GDM1 (cell line): ENCODE results near the gene FARS2.
"Not testable (repeated sequence)": the region's sequence is repeated elsewhere in the genome, so short reads cannot be mapped to it uniquely, and the experiment has no call there.

Experiments
- DNase-seq: peaks from one replicate; lab custom pipeline; 2025; lab: John Stamatoyannopoulos, UW

Gene FARS2

DNA sequence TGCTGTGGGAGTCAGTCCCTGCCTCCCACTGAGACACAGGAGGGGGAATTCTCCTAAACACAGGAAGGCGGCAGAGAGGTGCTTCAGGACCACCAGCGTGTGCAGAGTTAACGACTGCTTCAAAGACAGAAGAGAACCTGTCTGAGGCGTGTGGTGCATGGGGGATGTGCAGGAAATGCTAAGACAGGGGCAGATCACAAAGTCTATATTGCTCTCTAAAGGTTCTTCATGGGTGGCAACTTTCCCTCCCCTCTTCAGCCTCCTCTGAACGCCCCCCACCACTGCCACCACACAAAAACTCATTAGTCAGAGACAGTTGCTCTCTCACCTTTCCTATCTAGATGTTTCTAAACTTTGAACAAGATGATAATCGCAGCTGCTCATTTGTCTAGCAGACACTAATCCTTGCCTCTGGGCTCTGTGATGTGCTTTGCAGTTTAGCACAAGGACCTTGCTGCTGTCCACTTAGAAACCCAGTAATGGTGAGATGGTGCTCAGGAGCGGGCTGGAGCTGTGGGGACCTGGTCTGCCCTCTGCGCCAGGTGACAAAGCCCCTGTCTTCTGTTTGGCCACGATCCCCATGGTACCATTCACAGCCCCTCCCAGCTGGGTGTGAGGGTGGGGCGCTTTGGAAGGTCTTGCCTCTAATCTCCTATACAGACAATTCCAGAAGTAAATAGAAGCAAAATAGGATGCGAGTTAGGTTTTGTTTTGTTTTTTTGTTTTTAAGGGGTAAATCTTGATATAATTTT is 525.8 kb downstream of the FARS2 start:
- DNase-seq = no peak

DNA sequence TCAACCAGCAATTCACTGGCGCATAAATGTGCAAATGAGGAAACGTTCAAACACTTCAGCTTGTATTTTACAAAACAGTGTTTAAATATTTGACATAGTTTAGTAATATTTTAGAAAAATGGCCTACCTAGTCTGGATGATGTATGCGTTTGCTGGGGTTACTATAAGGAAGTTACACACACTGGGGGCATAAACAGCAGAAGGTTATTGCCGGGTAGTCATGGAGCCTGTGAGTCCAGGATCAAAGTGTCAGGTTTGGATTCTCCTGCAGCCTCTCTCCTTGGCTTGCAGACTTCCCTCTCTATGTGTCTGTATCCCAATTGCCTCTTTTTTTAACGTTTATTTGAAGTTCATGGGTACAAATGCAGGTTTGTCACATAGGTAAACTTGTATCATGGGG is 528.1 kb downstream of the FARS2 start:
- not testable (repeated sequence) for DNase-seq

DNA sequence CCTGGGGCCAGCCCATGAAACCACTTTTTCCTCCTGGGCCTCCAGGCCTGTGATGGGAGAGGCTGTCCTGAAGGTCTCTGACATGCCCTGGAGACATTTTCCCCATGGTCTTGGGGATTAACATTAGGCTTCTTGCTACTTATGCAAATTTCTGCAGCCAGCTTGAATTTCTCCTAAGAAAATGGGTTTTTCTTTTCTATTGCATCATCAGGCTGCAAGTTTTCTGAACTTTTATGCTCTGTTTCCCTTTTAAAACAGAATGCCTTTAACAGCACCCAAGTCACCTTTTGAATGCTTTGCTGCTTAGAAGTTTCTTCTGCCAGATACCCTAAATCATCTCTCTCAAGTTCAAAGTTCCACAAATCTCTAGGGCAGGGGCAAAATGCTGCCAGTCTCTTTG is 535.2 kb downstream of the FARS2 start:
- not testable (repeated sequence) for DNase-seq

DNA sequence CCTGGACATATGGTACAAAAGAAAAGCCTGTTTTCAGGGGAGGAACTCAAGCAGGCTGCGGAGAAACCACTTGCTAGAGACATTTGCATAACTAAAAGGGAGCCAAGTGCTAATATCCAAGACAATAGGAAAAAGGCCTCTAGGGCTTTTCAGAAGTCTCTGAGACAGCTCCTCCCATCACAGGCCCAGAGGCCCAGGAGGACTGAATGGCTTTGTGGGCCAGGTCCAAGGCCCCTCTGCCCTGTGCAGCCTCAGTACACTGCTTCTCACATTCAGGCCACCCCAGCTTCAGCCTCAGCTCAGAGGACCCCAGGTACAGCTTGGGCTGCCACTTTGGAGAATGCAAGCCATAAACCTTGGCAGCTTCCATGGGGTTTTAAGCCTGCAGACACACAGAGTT is 545.1 kb downstream of the FARS2 start:
- DNase-seq = not testable (repeated sequence)

DNA sequence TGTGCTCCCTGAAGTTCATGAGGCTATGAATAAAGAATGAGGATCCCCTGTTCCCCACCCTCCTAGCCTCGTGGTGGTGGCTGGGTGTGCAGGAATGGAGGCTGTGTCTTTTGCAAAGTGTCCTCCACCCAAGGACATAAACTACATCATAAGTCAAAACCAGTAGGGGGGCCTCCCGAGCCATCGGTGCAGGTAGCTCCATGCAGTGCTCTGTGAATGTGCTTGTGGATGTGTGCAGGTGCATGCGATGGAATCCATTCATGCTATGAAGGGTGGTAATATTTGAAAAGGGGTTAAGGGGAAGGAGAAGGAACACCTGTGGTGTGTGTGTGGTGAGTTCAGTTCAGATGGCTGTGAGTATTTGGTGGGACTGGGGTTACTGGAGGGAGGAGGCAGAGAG is 548.1 kb downstream of the FARS2 start:
- no peak for DNase-seq

DNA sequence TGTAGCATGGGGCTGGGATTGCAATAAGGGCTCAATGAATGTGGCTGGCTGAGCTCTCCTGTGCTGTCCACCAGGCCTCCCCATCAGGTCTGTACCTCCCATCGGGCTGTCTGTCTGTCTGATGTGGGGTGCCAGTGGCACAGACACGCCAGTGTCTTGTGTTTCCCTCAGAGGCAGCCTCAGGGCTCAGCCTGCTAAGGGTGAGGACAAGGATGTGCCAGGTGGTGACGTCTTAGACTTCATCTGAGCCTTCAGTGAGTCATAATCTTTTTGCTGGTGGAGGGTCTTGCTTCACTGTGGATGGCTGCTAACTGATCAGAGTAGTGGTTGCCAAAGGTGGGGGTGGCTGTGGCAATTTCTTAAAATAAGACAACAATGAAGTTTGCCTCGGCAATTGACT is 550.7 kb downstream of the FARS2 start:
- no peak for DNase-seq

DNA sequence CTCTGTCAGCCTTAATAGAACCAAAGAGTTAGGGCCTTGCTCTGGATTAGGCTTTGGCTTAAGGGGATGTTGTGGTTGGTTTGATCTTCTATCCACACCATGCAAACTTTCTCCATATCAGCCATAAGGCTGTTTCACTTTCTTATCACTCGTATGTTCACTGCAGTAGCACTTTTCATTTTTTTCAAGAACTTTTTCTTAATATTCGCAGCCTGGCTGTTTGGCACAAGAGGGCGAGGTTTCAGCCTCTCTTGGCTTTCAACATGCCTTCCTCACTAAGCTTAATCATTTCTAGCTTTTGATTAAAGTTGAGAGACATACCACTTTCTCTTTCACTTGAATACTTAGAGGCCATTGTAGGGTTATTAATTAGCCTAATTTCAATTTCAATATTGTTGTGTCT is 552.3 kb downstream of the FARS2 start:
- no peak for DNase-seq

DNA sequence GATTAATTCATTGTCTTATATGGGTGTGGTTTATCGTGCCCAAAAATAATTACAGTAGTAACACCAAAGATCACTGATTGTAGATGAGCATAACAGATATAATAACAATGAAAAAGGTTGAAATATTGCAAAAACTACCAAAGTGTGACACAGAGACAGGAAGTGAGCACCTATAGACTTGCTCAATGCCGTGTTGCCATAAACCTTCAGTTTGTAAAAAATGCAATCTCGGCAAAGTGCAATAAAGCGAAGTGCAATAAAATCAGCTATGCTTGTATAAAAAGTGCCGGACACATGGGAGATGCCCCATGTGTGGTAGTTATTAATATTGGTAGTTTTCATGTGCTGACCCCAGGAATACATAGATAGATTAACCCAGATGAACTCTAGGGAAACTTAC is 552.8 kb downstream of the FARS2 start:
- no peak for DNase-seq

DNA sequence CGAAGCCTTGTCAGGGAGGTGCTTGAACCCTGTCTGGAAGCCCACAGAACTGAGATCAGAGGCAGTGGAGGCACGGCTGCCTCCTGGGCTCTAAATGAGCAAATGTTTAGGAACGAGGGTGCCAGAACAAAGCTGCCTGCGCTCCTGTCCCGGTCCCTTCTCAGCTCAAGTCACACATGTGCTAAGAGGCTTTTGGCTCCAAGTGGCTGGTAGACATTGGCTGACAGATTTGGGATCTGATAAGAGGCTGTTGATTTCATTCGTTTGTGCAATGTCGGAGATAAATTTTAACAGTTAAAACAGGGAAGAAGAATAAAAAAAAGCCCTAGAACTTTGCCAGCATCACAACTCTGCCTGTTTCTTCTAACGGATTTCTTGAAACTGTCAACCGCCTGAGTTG is 553.6 kb downstream of the FARS2 start:
- no peak for DNase-seq

DNA sequence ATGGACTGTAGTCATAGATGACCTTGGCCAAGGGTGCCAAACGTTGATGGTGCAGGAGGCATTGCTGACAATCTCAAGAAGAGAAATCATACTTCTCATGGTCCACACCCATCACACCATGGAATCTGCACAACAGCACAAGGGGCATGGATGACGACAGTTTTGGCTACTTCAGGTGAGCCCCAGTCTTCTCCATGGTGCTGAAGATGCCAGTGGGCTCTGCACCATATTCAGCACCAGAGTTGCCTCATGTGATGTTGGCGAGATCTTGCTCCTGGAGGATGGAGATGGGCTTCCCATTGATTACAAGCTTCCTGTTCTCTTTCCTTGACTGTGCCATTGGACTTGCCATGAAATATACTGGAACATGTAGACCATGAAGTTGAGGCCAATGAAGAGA is 556.6 kb downstream of the FARS2 start:
- DNase-seq = no peak

DNA sequence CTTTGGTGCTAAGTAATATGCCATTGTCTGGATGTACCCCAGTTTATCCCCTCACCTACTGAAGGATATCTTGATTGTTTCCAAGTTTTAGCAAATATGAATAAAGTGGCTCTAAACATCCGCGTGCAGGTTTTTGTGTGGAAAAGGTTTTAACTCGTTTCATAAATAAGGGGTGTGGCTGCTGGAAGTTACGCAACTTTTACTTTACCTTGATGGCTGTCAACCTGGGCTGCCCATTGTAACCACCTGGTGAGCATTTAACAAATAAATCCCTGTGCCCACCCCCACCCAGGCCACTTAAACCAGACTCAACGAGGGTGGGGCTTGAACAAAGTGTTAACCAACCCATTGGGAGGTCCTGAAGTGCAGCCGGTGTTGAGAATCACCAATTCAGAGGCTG is 557.6 kb downstream of the FARS2 start:
- no peak for DNase-seq
